HepG2 (cell line): ENCODE results near the gene AUP1. TPM values are rescaled to one million over a fixed set of nuclear protein-coding genes. Genes with fewer than 3 reads are reported as not detected.

Experiments used
- CCDC6 ChIP-seq: sonication (generic); formaldehyde crosslinking; IDR thresholded peaks from 2 replicates; pipeline ENCODE4 v1.8.1; 2022; ENCODE audit warnings: mild to moderate bottlenecking, missing genetic modification reagents, moderate library complexity
- CEBPG ChIP-seq: IDR thresholded peaks from 2 replicates; pipeline ENCODE4 v1.6.1; 2016
- ETV6 ChIP-seq: sonication (generic); formaldehyde crosslinking; conservative IDR thresholded peaks from 2 replicates; pipeline ENCODE4 v1.4.0; 2020; ENCODE audit warnings: missing genetic modification reagents
- FOXK1 ChIP-seq: sonication (generic); formaldehyde crosslinking; IDR thresholded peaks from 2 replicates; pipeline ENCODE4 v1.4.0; 2020; ENCODE audit warnings: low read depth, missing genetic modification reagents, borderline replicate concordance
- GABPA ChIP-seq, 2 experiments: IDR thresholded peaks; 2 replicates each; pipeline ENCODE4 v1.6.1; 2011 to 2016; ENCODE audit warnings: low read depth in 2 of 2, low read length in 1 of 2, missing biosample characterization in 1 of 2, missing genetic modification characterization in 1 of 2
- HIVEP1 ChIP-seq: sonication (generic); formaldehyde crosslinking; IDR thresholded peaks from 2 replicates; pipeline ENCODE4 v1.4.0; 2020; ENCODE audit warnings: mild to moderate bottlenecking, missing genetic modification reagents
- NFIB ChIP-seq: sonication (generic); formaldehyde crosslinking; IDR thresholded peaks from 2 replicates; pipeline ENCODE4 v1.9.0; 2021; ENCODE audit warnings: missing genetic modification reagents, mild to moderate bottlenecking, borderline replicate concordance
- NR0B2 ChIP-seq: sonication (generic); formaldehyde crosslinking; IDR thresholded peaks from 2 replicates; pipeline ENCODE4 v1.4.0; 2020; ENCODE audit warnings: mild to moderate bottlenecking, missing genetic modification reagents
- NR2C2 ChIP-seq: sonication (generic); formaldehyde crosslinking; IDR thresholded peaks from 2 replicates; pipeline ENCODE4 v1.4.0; 2020; ENCODE audit warnings: missing genetic modification reagents, mild to moderate bottlenecking, moderate library complexity, borderline replicate concordance
- POLR2G ChIP-seq: fragments of 200-400 bp; formaldehyde crosslinking; IDR thresholded peaks from 2 replicates; pipeline ENCODE4 v1.6.1; 2018; ENCODE audit warnings: mild to moderate bottlenecking, low read depth, low read length, moderate library complexity
- RCOR2 ChIP-seq: IDR thresholded peaks from 2 replicates; pipeline ENCODE4 v1.6.1; 2016; ENCODE audit warnings: missing biosample characterization, missing genetic modification reagents
- SAFB2 ChIP-seq: sonication (generic); formaldehyde crosslinking; IDR thresholded peaks from 2 replicates; pipeline ENCODE4 v1.5.1; 2020; ENCODE audit warnings: missing genetic modification reagents, low read depth, mild to moderate bottlenecking, borderline replicate concordance
- SP4 ChIP-seq: sonication (generic); formaldehyde crosslinking; IDR thresholded peaks from 2 replicates; pipeline ENCODE4 v1.8.1; 2023; ENCODE audit warnings: mild to moderate bottlenecking, missing genetic modification reagents
- SUZ12 ChIP-seq: fragments of 150-350 bp; IDR thresholded peaks from 2 replicates; pipeline ENCODE4 v1.6.1; 2014; ENCODE audit warnings: low read depth, low read length
- TERF1 ChIP-seq: sonication (generic); formaldehyde crosslinking; IDR thresholded peaks from 2 replicates; pipeline ENCODE4 v1.8.0; 2022; ENCODE audit warnings: mild to moderate bottlenecking, missing genetic modification reagents, moderate library complexity
- TOPORS ChIP-seq: sonication (generic); formaldehyde crosslinking; IDR thresholded peaks from 2 replicates; pipeline ENCODE4 v1.8.0; 2023; ENCODE audit warnings: mild to moderate bottlenecking, missing genetic modification reagents
- ZBTB21 ChIP-seq: sonication (generic); formaldehyde crosslinking; IDR thresholded peaks from 2 replicates; pipeline ENCODE4 v1.4.0; 2020; ENCODE audit warnings: missing genetic modification reagents
- ZNF577 ChIP-seq: sonication (generic); formaldehyde crosslinking; IDR thresholded peaks from 2 replicates; pipeline ENCODE4 v1.4.0; 2020; ENCODE audit warnings: mild to moderate bottlenecking, low read depth, missing genetic modification reagents, borderline replicate concordance
- ZNF580 ChIP-seq: IDR thresholded peaks from 2 replicates; pipeline ENCODE4 v1.6.1; 2016; ENCODE audit warnings: low read depth, borderline replicate concordance
- ZNF746 ChIP-seq: sonication (generic); formaldehyde crosslinking; IDR thresholded peaks from 2 replicates; pipeline ENCODE4 v1.8.0; 2022; ENCODE audit warnings: mild to moderate bottlenecking, missing genetic modification reagents
- ZNF747 ChIP-seq: sonication (generic); formaldehyde crosslinking; IDR thresholded peaks from 2 replicates; pipeline ENCODE4 v1.8.1; 2023; ENCODE audit warnings: missing genetic modification reagents, mild to moderate bottlenecking, borderline replicate concordance
- ZNF766 ChIP-seq: sonication (generic); formaldehyde crosslinking; IDR thresholded peaks from 2 replicates; pipeline ENCODE4 v1.5.0; 2020; ENCODE audit warnings: missing genetic modification reagents, borderline replicate concordance
- ZSCAN21 ChIP-seq: sonication (generic); formaldehyde crosslinking; IDR thresholded peaks from 2 replicates; pipeline ENCODE4 v1.8.0; 2022; ENCODE audit warnings: mild to moderate bottlenecking, missing genetic modification reagents, moderate library complexity, borderline replicate concordance
- polyA plus RNA-seq, 8 experiments: library from polyadenylated mRNA; depleted of rRNA in 3 of 8; stranded (reverse) in 7 of 8; unstranded in 1 of 8; fragments of >200 nt; fragmentation: Illumina TruSeq in 4 of 8; extraction: Trizol in 4 of 8; gene quantifications; 2 replicates each; pipeline versions ENCODE4 v1.2.1 to v1.2.3, GENCODE V29; 2011 to 2016; ENCODE audit warnings: low read depth in 4 of 8, missing spikeins in 1 of 8, mixed read lengths in 1 of 8; ENCODE audit not compliant: insufficient read depth in 1 of 8
- total RNA-seq, 5 experiments: library from RNA; depleted of rRNA; stranded (reverse); fragments of >200 nt; fragmentation: Illumina TruSeq; extraction: Trizol; gene quantifications; 2 replicates each; pipeline ENCODE4 v1.2.3, GENCODE V29; 2016; ENCODE audit warnings: low read depth in 1 of 5
- TF ChIP-seq, protein P1 (sequence below): sonication (generic); formaldehyde crosslinking; IDR thresholded peaks from 2 replicates; pipeline ENCODE4 v1.5.0; 2020; ENCODE audit warnings: missing genetic modification reagents
- TF ChIP-seq, protein P2 (sequence below): sonication (generic); formaldehyde crosslinking; IDR thresholded peaks from 2 replicates; pipeline ENCODE4 v1.8.0; 2022; ENCODE audit warnings: missing genetic modification reagents, mild to moderate bottlenecking, inconsistent platforms, borderline replicate concordance

AUP1 gene
- total and polyA plus RNA-seq, 2 of the 13 experiments (the other 11 are each of a cell fraction or from before 2014, with no cell fraction given), result 174 to 267 TPM

DNA sequence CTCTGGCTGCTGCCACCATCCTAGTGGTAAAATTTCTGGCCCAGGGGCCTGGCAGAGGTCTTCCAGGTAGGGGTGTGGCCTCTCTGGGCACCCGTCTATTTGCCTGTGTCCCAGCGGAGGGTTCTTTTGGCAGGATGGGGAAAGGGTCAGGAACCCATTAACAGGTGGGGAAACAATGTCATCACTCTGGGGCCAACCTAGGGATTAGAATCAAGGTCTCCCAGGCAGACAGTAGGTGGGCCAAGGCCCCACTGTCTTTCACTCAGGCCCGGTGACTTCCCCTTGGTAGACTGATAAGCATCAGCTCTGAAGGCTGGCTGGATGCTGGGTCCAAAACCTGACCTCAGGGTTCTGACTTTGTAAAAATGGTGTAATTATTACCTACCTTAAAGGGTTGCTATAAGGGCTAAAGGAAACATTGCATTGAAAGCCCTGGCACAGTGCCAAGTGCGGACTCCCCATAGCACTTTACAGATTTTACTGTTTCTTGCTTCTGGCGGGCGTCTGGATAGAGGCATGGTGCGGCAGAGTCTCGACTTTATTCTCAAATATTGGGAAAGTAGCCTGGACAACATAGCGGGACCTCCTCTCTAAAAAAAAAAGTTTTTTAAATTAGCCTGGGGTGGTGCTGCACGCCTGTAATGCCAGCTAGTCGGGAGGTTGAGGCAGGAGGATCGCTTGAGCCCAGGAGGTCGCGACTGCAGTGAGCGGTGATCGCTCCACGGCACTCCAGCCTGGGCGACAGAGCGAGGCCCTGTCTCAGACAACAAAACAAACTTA is 32.3 kb downstream of the AUP1 start (continued):
- TF ChIP-seq NR0B2 (CRISPR knock-in tag) (no peak), SUZ12 (no peak), ZBTB21 (CRISPR knock-in tag) (0 out of 2 replicates have a peak, but pooled peaks have one; percentile 24), TERF1 (CRISPR knock-in tag) (no peak), TOPORS (CRISPR knock-in tag) (no peak), POLR2G (peak; percentile 29), CCDC6 (CRISPR knock-in tag) (peak; percentile 30; the same call in 1 of the 2 replicates), SAFB2 (CRISPR knock-in tag) (no peak), HIVEP1 (CRISPR knock-in tag) (0 out of 2 replicates have a peak, but pooled peaks have one; percentile 50), ZNF746 (CRISPR knock-in tag) (no peak), ETV6 (0 out of 2 replicates have a peak, but pooled peaks have one; percentile 36), SP4 (peak; percentile 46; the same call in 1 of the 2 replicates), CEBPG (CRISPR knock-in tag) (peak; percentile 60), RCOR2 (peak; percentile 51; the same call in 1 of the 2 replicates), NR2C2 (CRISPR knock-in tag) (peak; percentile 70), ZNF577 (CRISPR knock-in tag) (0 out of 2 replicates have a peak, but pooled peaks have one; percentile 13), FOXK1 (peak; percentile 25; the same call in 1 of the 2 replicates), ZNF580 (no peak), ZNF747 (peak; percentile 41; the same call in 1 of the 2 replicates), ZSCAN21 (CRISPR knock-in tag) (0 out of 2 replicates have a peak, but pooled peaks have one; percentile 39), ZNF766 (CRISPR knock-in tag) (0 out of 2 replicates have a peak, but pooled peaks have one; percentile 37), GABPA (IDR thresholded peaks at IDR 0.05; ENCODE audit: low read depth, low read length) (no peak), GABPA (CRISPR knock-in tag; IDR thresholded peaks at IDR 0.05; ENCODE audit: low read depth) (0 out of 2 replicates have a peak, but pooled peaks have one; percentile 30), NFIB (CRISPR knock-in tag) (peak; percentile 94)
- TF ChIP-seq, protein P1, sequence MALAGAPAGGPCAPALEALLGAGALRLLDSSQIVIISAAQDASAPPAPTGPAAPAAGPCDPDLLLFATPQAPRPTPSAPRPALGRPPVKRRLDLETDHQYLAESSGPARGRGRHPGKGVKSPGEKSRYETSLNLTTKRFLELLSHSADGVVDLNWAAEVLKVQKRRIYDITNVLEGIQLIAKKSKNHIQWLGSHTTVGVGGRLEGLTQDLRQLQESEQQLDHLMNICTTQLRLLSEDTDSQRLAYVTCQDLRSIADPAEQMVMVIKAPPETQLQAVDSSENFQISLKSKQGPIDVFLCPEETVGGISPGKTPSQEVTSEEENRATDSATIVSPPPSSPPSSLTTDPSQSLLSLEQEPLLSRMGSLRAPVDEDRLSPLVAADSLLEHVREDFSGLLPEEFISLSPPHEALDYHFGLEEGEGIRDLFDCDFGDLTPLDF (CRISPR knock-in tag), result no peak; the same call in 1 of the 2 replicates
- TF ChIP-seq, protein P2, sequence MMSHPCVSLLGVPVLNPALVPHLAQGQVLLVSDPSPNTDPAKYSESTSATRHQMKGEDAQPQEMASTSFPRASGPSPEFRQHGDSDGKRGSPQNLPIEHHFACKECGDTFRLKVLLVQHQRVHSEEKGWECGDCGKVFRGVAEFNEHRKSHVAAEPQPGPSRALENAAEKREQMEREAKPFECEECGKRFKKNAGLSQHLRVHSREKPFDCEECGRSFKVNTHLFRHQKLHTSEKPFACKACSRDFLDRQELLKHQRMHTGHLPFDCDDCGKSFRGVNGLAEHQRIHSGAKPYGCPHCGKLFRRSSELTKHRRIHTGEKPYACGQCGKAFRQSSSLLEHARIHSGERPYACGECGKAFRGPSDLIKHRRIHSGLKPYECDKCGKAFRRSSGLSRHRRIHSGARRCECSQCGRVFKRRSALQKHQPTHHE (CRISPR knock-in tag), result peak; percentile 60; the same call in 1 of the 2 replicates
